ENCODE data around the gene CRISPLD2.

DNA sequence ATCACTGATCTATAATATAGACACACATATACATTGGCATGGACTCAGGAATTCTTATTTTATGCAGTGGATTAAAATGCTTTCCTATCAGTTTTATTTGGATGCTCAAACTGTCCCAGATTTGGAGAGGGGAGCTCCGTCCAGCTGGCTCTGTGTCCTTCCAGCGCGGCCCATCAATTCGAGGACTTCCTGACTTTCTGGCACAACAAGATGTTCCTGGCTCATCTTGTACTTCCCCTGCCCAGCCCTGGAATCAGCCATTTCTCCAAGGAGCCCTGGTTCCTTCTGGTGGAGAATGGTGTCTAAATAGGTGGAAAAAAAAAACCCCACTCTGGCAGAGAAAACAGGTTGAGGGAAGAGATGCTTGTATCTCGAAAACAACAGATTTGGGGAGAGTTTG, 94.5 kb downstream of the CRISPLD2 start:
- TF ChIP-seq FOXM1 (IDR thresholded peaks at IDR 0.05; ENCODE audit: borderline replicate concordance) (no peak), SUZ12 (IDR thresholded peaks at IDR 0.05) (no peak), NFRKB (IDR thresholded peaks at IDR 0.05) (no peak), SP1 (IDR thresholded peaks at IDR 0.05) (no peak), ELF4 (IDR thresholded peaks at IDR 0.05) (no peak), LEF1 (IDR thresholded peaks at IDR 0.05; ENCODE audit: borderline replicate concordance) (no peak), FOXA1 (IDR thresholded peaks at IDR 0.05) (no peak), TARDBP (IDR thresholded peaks at IDR 0.05) (no peak), PKNOX1 (IDR thresholded peaks at IDR 0.05) (no peak), FOXK2 (IDR thresholded peaks at IDR 0.05) (no peak), HDGF (IDR thresholded peaks at IDR 0.05; ENCODE audit: borderline replicate concordance) (no peak), CTBP1 (IDR thresholded peaks at IDR 0.05; ENCODE audit: borderline replicate concordance) (no peak)
